ENCODE results near the gene PTPRS. TPM values are rescaled to one million over a fixed set of nuclear protein-coding genes. Genes with fewer than 3 reads are reported as not detected.
"Not testable (repeated sequence)": the region's sequence is repeated elsewhere in the genome, so short reads cannot be mapped to it uniquely, and the experiment has no call there.

The PTPRS gene
- 114 and 123 TPM in 2 replicates for total RNA-seq

- TF ChIP-seq CTCF (IDR thresholded peaks at IDR 0.05; ENCODE audit: insufficient read depth, low read depth, low read length) = no peak
- DNase-seq (ENCODE audit: low read depth) = peak; percentile 69
- H3K4me3 ChIP-seq (ENCODE audit: low read depth, low read length) = peak within 1 kb of the TSS; percentile 61
Observed at GRCh38 chr19:5340637-5341447, at the start of gene PTPRS. Gene PTPRS, minus strand, starts transcription at chr19:5340812. Its CDS starts 54,672 bp downstream, at chr19:5286140.

- H3K4me3 ChIP-seq (ENCODE audit: low read depth, low read length) = no peak overlapping the region
- TF ChIP-seq CTCF (IDR thresholded peaks at IDR 0.05; ENCODE audit: insufficient read depth, low read depth, low read length) = no peak
- no peak for DNase-seq (ENCODE audit: low read depth)
Observed at GRCh38 chr19:5389353-5389752, 48.7 kb upstream of the PTPRS start.

GRCh38 chr19:5387472-5387871 is 46.9 kb upstream of the PTPRS start:
- no peak for DNase-seq (ENCODE audit: low read depth)
- no peak overlapping the region for H3K4me3 ChIP-seq (ENCODE audit: low read depth, low read length)
- TF ChIP-seq CTCF (IDR thresholded peaks at IDR 0.05; ENCODE audit: insufficient read depth, low read depth, low read length) = no peak

GRCh38 chr19:5386841-5387240 is 46.2 kb upstream of the PTPRS start:
- no peak overlapping the region for H3K4me3 ChIP-seq (ENCODE audit: low read depth, low read length)
- TF ChIP-seq CTCF (IDR thresholded peaks at IDR 0.05; ENCODE audit: insufficient read depth, low read depth, low read length) = no peak
- no peak for DNase-seq (ENCODE audit: low read depth)

- not testable (repeated sequence) for H3K4me3 ChIP-seq (ENCODE audit: low read depth, low read length); DNase-seq (ENCODE audit: low read depth)
Observed at GRCh38 chr19:5381197-5381596, 40.6 kb upstream of the PTPRS start.

- no peak for DNase-seq (ENCODE audit: low read depth)
- TF ChIP-seq CTCF (IDR thresholded peaks at IDR 0.05; ENCODE audit: insufficient read depth, low read depth, low read length) = no peak
Observed at GRCh38 chr19:5380215-5380919, 39.8 kb upstream of the PTPRS start.

GRCh38 chr19:5376928-5377327 is 36.3 kb upstream of the PTPRS start:
- no peak overlapping the region for H3K4me3 ChIP-seq (ENCODE audit: low read depth, low read length)
- no peak for TF ChIP-seq CTCF (IDR thresholded peaks at IDR 0.05; ENCODE audit: insufficient read depth, low read depth, low read length)
- DNase-seq (ENCODE audit: low read depth) = no peak

More at GRCh38 chr19:5380215-5380919, 39.8 kb upstream of the PTPRS start:
- H3K4me3 ChIP-seq (ENCODE audit: low read depth, low read length) = no peak overlapping the region
